Vagina (tissue), 2 donors: Measurements from ENCODE around the gene PHC2. TPM values are rescaled to one million over a fixed set of nuclear protein-coding genes. Genes with fewer than 3 reads are reported as not detected.
A peak's percentile ranks its signal among the peaks of the same experiment; 100 is the strongest.

Source experiments
- DNase-seq, 2 donors: peaks; one replicate each; pipeline ENCODE4 v3.0.0-alpha.2; 2017; ENCODE audit errors: extremely low spot score in 2 of 2
- H3K27ac ChIP-seq: fragments of 200-600 bp; sonication (generic); one replicate; pipeline ENCODE4 v1.5.1; 2019
- H3K27me3 ChIP-seq: fragments of 200-600 bp; sonication (generic); one replicate; pipeline ENCODE4 v1.5.1; 2019
- H3K36me3 ChIP-seq, 2 donors: fragments of 200-600 bp; sonication (generic); one replicate each; pipeline ENCODE4 v1.5.1; 2017 to 2019
- H3K4me1 ChIP-seq: fragments of 200-600 bp; sonication (generic); one replicate; pipeline ENCODE4 v1.5.1; 2019
- H3K4me3 ChIP-seq, 2 donors: fragments of 200-600 bp; sonication (generic); 1 replicate in 1 of 2; 2 replicates in 1 of 2; pipeline ENCODE4 v1.5.1; 2016 to 2019
- H3K9me3 ChIP-seq: fragments of 200-600 bp; sonication (generic); one replicate; pipeline ENCODE4 v1.5.1; 2019
- POLR2A ChIP-seq, 2 donors: fragments of 450-650 bp; IDR thresholded peaks; one replicate each; pipeline ENCODE4 v1.6.1; 2017; ENCODE audit warnings: antibody characterized with exemption in 2 of 2, mild to moderate bottlenecking in 2 of 2, moderate library complexity in 2 of 2
- POLR2AphosphoS5 ChIP-seq, 2 donors: sonication (generic); formaldehyde crosslinking; IDR thresholded peaks; one replicate each; pipeline ENCODE4 v1.9.0; 2017; ENCODE audit warnings: antibody characterized with exemption in 2 of 2, mild to moderate bottlenecking in 2 of 2, low read depth in 1 of 2; ENCODE audit not compliant: insufficient read depth in 1 of 2
- intact Hi-C: fragments of 100-400 bp; cut with DNase I; formaldehyde crosslinking; loops from one replicate; pipeline ENCODE4 v1.15.1; 2023
- total RNA-seq: library from RNA; depleted of rRNA; stranded (reverse); fragments of >200 nt; gene quantifications from one replicate; pipeline ENCODE4 v1.2.3, GENCODE V29; 2016
- TF ChIP-seq, protein P1 (sequence below), 3 experiments: fragments of 450-650 bp in 2 of 3; fragments of 200-600 bp in 1 of 3; sonication (generic) in 1 of 3; IDR thresholded peaks; one replicate each; pipeline ENCODE4 v1.5.1; 2017 to 2019; ENCODE audit warnings: antibody characterized with exemption in 3 of 3, mild to moderate bottlenecking in 2 of 3, moderate library complexity in 2 of 3

The PHC2 gene
- total RNA-seq, 1 donor from 2014 or later = 97.2 TPM

DNA sequence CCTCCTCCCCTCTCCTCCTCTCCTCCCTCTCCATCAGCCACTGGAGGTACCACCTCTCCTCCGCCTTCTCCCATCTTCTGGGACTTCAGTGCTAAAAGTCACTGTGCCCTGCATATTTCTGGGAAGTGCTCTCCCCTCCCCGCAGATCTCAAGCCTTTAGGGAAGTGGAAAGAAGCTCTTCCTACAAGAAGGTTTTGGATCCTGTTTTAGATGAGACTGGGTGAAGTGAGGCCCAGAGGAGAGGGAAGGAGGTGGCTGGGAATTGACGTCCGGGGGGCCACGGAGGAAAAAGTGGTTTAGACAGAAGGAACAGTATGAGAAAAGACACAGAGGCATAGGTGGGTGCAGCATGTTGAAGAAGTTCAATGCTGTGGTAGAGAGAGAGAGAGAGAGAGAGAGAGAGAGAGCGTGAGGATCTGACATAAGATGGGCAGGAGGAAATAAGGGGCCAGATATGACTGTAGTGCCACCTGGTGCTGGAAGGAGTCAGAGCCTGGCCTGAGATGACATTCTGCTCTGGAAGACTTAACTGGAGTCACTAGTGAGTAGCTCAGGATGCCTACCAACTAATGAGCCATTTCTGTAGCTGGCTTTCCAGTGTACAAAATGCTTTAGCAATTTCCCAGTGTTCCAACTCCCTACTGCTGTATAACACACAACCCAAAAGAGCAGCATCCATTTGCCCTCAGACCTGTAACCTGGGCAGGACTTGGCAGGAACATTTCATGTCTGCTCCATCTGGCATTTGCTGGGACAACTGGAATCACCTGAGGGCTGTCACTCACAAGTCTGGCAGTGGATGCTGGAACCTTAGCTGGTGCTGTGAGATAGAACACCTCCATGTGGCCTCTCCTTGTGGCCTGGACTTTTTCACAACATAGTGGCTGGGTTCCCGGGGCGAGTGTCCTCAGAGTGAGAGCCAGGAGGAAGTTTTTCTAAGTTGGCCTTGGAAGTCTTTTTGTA lies 24.9 kb upstream of the PHC2 start:
- no peaks in the 10 kb centered on the region for H3K9me3 ChIP-seq
- H3K4me1 ChIP-seq = peaks cover 8% of the 10 kb centered on the region
- intact Hi-C loops = no loop called here
- TF ChIP-seq, protein P1, sequence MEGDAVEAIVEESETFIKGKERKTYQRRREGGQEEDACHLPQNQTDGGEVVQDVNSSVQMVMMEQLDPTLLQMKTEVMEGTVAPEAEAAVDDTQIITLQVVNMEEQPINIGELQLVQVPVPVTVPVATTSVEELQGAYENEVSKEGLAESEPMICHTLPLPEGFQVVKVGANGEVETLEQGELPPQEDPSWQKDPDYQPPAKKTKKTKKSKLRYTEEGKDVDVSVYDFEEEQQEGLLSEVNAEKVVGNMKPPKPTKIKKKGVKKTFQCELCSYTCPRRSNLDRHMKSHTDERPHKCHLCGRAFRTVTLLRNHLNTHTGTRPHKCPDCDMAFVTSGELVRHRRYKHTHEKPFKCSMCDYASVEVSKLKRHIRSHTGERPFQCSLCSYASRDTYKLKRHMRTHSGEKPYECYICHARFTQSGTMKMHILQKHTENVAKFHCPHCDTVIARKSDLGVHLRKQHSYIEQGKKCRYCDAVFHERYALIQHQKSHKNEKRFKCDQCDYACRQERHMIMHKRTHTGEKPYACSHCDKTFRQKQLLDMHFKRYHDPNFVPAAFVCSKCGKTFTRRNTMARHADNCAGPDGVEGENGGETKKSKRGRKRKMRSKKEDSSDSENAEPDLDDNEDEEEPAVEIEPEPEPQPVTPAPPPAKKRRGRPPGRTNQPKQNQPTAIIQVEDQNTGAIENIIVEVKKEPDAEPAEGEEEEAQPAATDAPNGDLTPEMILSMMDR (IDR thresholded peaks at IDR 0.05) = peak in 2 of 3 experiments; percentile 28 to 42
- TF ChIP-seq POLR2A (IDR thresholded peaks at IDR 0.05) = no peak
- H3K27ac ChIP-seq = no peak overlapping the region
- no peaks in the 10 kb centered on the region for H3K36me3 ChIP-seq
- no peaks in the 10 kb centered on the region for H3K27me3 ChIP-seq
- no peak overlapping the region for H3K4me3 ChIP-seq
- DNase-seq = no peak

- no peak for DNase-seq
- H3K4me1 ChIP-seq = peaks cover 8% of the 10 kb centered on the region
- no peaks in the 10 kb centered on the region for H3K36me3 ChIP-seq
- H3K4me3 ChIP-seq = no peak overlapping the region
- no peak overlapping the region for H3K27ac ChIP-seq
- no peaks in the 10 kb centered on the region for H3K27me3 ChIP-seq
- intact Hi-C loops = no loop called here
- no peaks in the 10 kb centered on the region for H3K9me3 ChIP-seq
- TF ChIP-seq POLR2A (IDR thresholded peaks at IDR 0.05) (no peak), POLR2AphosphoS5 (IDR thresholded peaks at IDR 0.05; ENCODE audit: insufficient read depth in 1 of 2, low read depth in 1 of 2) (no peak)
- TF ChIP-seq, protein P1 (IDR thresholded peaks at IDR 0.05) = no peak
Measured at GRCh38 chr1:33454646-33455282, 23.9 kb upstream of the PHC2 start.

DNA sequence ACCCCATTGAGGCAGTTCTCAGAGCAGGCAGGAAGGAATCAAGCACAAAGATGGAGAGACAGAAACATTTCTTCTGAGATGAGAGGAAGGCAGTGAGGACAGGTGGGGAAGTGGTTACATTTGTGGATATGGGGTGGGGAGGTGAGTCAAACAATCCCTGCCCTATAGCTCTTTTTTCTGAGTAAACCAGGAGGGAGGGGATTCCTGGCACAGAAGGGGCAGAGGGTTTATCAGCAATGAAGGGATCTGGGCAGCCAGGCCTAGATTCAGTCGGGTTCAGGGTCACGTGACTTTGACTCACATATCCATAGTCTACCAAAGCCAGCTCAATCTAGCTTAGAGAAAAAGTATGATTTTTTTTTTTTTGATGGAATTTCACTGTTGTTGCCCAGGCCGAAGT lies 15.7 kb upstream of the PHC2 start:
- H3K36me3 ChIP-seq = no peaks in the 10 kb centered on the region
- no peaks in the 10 kb centered on the region for H3K4me1 ChIP-seq
- H3K27ac ChIP-seq = no peak overlapping the region
- intact Hi-C loops = no loop called here
- H3K4me3 ChIP-seq = no peak overlapping the region
- no peaks in the 10 kb centered on the region for H3K27me3 ChIP-seq
- TF ChIP-seq, protein P1 (IDR thresholded peaks at IDR 0.05) = no peak
- TF ChIP-seq POLR2AphosphoS5 (IDR thresholded peaks at IDR 0.05; ENCODE audit: insufficient read depth in 1 of 2, low read depth in 1 of 2) (no peak), POLR2A (IDR thresholded peaks at IDR 0.05) (no peak)
- DNase-seq = no peak
- no peaks in the 10 kb centered on the region for H3K9me3 ChIP-seq

GRCh38 chr1:33445108-33445507 lies 14.2 kb upstream of the PHC2 start:
- no peak for TF ChIP-seq POLR2AphosphoS5 (IDR thresholded peaks at IDR 0.05; ENCODE audit: insufficient read depth in 1 of 2, low read depth in 1 of 2)
- TF ChIP-seq POLR2A (IDR thresholded peaks at IDR 0.05) = no peak
- TF ChIP-seq, protein P1 (IDR thresholded peaks at IDR 0.05) = no peak
- Histone ChIP-seq H3K4me3 (no peak overlapping the region), H3K36me3 (no peaks in the 10 kb centered on the region), H3K4me1 (no peaks in the 10 kb centered on the region), H3K27me3 (no peaks in the 10 kb centered on the region), H3K9me3 (no peaks in the 10 kb centered on the region), H3K27ac (no peak overlapping the region)
- intact Hi-C loops = no loop called here
- DNase-seq = no peak
